Prostate gland (tissue), 2 donors: ENCODE results near the gene EGFLAM.

Experiments
- POLR2A ChIP-seq: fragments of 450-650 bp; IDR thresholded peaks from one replicate; pipeline ENCODE4 v1.6.1; 2016; ENCODE audit warnings: antibody characterized with exemption, mild to moderate bottlenecking
- POLR2AphosphoS5 ChIP-seq: sonication (generic); formaldehyde crosslinking; IDR thresholded peaks from one replicate; pipeline ENCODE4 v1.6.1; 2017; ENCODE audit warnings: antibody characterized with exemption
- TF ChIP-seq, protein P1 (sequence below), 4 experiments: fragments of 200-600 bp in 2 of 4; fragments of 450-650 bp in 2 of 4; sonication (generic) in 2 of 4; IDR thresholded peaks; 1 replicate in 3 of 4; 2 replicates in 1 of 4; pipeline ENCODE4 v1.5.1; 2016 to 2019; ENCODE audit warnings: antibody characterized with exemption in 4 of 4, mild to moderate bottlenecking in 2 of 4, moderate library complexity in 2 of 4

DNA sequence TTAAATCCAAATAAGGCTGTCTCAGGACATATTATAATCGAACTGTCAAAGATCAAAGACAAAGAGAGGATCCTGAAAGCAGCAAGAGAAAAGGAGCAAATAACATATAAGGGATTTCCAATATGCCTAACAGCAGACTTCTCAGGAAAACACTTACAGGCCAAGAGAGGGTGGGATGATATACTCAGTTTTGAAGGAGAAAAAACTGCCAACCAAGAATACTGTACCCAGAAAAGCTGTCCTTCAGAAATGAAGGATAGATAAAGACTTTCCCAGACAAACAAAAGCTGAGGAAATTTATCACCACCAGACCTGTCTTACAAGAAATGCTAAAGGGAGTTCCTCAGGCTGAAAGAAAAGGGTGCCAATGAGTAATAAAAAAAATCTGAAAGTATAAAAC lies 16.0 kb downstream of the EGFLAM start:
- TF ChIP-seq POLR2A (no peak), POLR2AphosphoS5 (no peak)
- TF ChIP-seq, protein P1, sequence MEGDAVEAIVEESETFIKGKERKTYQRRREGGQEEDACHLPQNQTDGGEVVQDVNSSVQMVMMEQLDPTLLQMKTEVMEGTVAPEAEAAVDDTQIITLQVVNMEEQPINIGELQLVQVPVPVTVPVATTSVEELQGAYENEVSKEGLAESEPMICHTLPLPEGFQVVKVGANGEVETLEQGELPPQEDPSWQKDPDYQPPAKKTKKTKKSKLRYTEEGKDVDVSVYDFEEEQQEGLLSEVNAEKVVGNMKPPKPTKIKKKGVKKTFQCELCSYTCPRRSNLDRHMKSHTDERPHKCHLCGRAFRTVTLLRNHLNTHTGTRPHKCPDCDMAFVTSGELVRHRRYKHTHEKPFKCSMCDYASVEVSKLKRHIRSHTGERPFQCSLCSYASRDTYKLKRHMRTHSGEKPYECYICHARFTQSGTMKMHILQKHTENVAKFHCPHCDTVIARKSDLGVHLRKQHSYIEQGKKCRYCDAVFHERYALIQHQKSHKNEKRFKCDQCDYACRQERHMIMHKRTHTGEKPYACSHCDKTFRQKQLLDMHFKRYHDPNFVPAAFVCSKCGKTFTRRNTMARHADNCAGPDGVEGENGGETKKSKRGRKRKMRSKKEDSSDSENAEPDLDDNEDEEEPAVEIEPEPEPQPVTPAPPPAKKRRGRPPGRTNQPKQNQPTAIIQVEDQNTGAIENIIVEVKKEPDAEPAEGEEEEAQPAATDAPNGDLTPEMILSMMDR (IDR thresholded peaks at IDR 0.05): no peak
